Progenitor cell of endocrine pancreas (in vitro differentiated cells): ENCODE data around the gene SLC35A4. TPM values are rescaled to one million over a fixed set of nuclear protein-coding genes. Genes with fewer than 3 reads are reported as not detected.

Source experiments
- DNase-seq: peaks from one replicate; pipeline ENCODE4 v3.0.0; 2021; ENCODE audit warnings: low spot score; ENCODE audit not compliant: unreplicated experiment
- H3K27ac Mint-ChIP-seq: 2 replicates; pipeline ENCODE4 v1.8.0; 2021; ENCODE audit warnings: mild to moderate bottlenecking, moderate library complexity, mixed read lengths
- H3K27me3 Mint-ChIP-seq: 2 replicates; pipeline ENCODE4 v1.8.0; 2021; ENCODE audit warnings: mixed read lengths
- H3K36me3 Mint-ChIP-seq: 2 replicates; pipeline ENCODE4 v1.8.0; 2022; ENCODE audit warnings: mixed read lengths; ENCODE audit not compliant: insufficient read depth
- H3K4me1 Mint-ChIP-seq: 2 replicates; pipeline ENCODE4 v1.8.0; 2021; ENCODE audit warnings: low read depth, mixed read lengths
- H3K4me3 Mint-ChIP-seq: 2 replicates; pipeline ENCODE4 v1.8.0; 2021; ENCODE audit warnings: low read depth, mild to moderate bottlenecking, moderate library complexity, mixed read lengths
- H3K9me3 Mint-ChIP-seq: 2 replicates; pipeline ENCODE4 v1.8.0; 2021; ENCODE audit warnings: low read depth, mixed read lengths
- CTCF ChIP-seq: fragments of 200-600 bp; sonication (generic); IDR thresholded peaks from one replicate; pipeline ENCODE4 v1.5.0; 2021; ENCODE audit warnings: antibody characterized with exemption, mild to moderate bottlenecking; ENCODE audit not compliant: unreplicated experiment
- total RNA-seq: library from RNA; stranded (reverse); gene quantifications from 2 replicates; pipeline ENCODE4 v1.2.1, GENCODE V29; 2021

Gene SLC35A4
- total RNA-seq, 1 donor from 2014 or later: 69.2 TPM

- Mint-ChIP-seq H3K36me3 (peaks cover 16% of the 10 kb centered on the region), H3K9me3 (no peaks in the 10 kb centered on the region), H3K27me3 (no peaks in the 10 kb centered on the region), H3K4me3 (no peak overlapping the region), H3K27ac (no peak overlapping the region), H3K4me1 (peaks cover 14% of the 10 kb centered on the region)
- no peak for TF ChIP-seq CTCF
- no peak for DNase-seq
Measured at GRCh38 chr5:140545606-140546005, 19.0 kb upstream of the SLC35A4 start.

GRCh38 chr5:140546851-140547507 is 17.6 kb upstream of the SLC35A4 start:
- Mint-ChIP-seq H3K4me1 (peaks cover 14% of the 10 kb centered on the region), H3K27ac (peak overlapping the region; percentile 89), H3K9me3 (no peaks in the 10 kb centered on the region), H3K27me3 (no peaks in the 10 kb centered on the region), H3K4me3 (peak overlapping the region; percentile 63), H3K36me3 (peaks cover 19% of the 10 kb centered on the region)
- no peak for TF ChIP-seq CTCF
- no peak for DNase-seq

GRCh38 chr5:140547508-140548299 is 16.9 kb upstream of the SLC35A4 start, which contains the start of gene EIF4EBP3:
Gene EIF4EBP3 (plus strand): TSS chr5:140547662. CDS start chr5:140547738, 76 bp downstream.
- no peaks in the 10 kb centered on the region for H3K9me3 Mint-ChIP-seq
- H3K27ac Mint-ChIP-seq: peak within 1 kb of the TSS; percentile 89
- TF ChIP-seq CTCF: peak; percentile 53
- H3K36me3 Mint-ChIP-seq: peaks cover 19% of the 10 kb centered on the region
- H3K4me1 Mint-ChIP-seq: peaks cover 14% of the 10 kb centered on the region
- peak within 1 kb of the TSS; percentile 63 for H3K4me3 Mint-ChIP-seq
- peak; percentile 88 for DNase-seq
- H3K27me3 Mint-ChIP-seq: no peaks in the 10 kb centered on the region

GRCh38 chr5:140548300-140548688 is 16.3 kb upstream of the SLC35A4 start:
- H3K4me3 Mint-ChIP-seq: peak overlapping the region; percentile 63
- peaks cover 14% of the 10 kb centered on the region for H3K4me1 Mint-ChIP-seq
- peaks cover 20% of the 10 kb centered on the region for H3K36me3 Mint-ChIP-seq
- H3K27ac Mint-ChIP-seq: peak overlapping the region; percentile 89
- no peak for TF ChIP-seq CTCF
- no peaks in the 10 kb centered on the region for H3K27me3 Mint-ChIP-seq
- H3K9me3 Mint-ChIP-seq: no peaks in the 10 kb centered on the region
- DNase-seq: no peak

GRCh38 chr5:140548791-140549190 is 15.8 kb upstream of the SLC35A4 start:
- Mint-ChIP-seq H3K9me3 (no peaks in the 10 kb centered on the region), H3K4me3 (no peak overlapping the region), H3K27ac (peak overlapping the region; percentile 49), H3K36me3 (peaks cover 21% of the 10 kb centered on the region), H3K4me1 (peaks cover 14% of the 10 kb centered on the region), H3K27me3 (no peaks in the 10 kb centered on the region)
- no peak for DNase-seq
- TF ChIP-seq CTCF: no peak
